ENCODE results near the gene ARPP19.
"Not testable (repeated sequence)": the region's sequence is repeated elsewhere in the genome, so short reads cannot be mapped to it uniquely, and the experiment has no call there.

DNA sequence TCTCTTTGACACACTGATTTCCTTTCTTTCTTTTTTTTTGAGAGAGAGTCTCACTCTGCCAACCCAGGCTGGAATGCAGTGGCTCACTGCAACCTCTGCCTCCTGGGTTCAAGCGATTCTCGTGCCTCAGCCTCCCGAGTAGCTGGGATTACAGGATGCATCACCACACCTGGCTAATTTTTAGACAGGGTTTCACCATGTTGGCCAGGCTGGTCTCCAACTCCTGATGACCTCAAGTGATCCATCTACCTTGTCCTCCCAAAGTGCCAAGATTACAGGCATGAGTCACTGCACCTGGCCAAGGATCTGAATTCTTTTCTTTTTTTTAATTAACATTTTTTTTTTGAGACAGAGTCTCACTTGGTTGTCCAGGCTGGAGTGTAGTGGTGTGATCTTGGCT lies 5.8 kb upstream of the ARPP19 start:
- TF ChIP-seq, protein P1, sequence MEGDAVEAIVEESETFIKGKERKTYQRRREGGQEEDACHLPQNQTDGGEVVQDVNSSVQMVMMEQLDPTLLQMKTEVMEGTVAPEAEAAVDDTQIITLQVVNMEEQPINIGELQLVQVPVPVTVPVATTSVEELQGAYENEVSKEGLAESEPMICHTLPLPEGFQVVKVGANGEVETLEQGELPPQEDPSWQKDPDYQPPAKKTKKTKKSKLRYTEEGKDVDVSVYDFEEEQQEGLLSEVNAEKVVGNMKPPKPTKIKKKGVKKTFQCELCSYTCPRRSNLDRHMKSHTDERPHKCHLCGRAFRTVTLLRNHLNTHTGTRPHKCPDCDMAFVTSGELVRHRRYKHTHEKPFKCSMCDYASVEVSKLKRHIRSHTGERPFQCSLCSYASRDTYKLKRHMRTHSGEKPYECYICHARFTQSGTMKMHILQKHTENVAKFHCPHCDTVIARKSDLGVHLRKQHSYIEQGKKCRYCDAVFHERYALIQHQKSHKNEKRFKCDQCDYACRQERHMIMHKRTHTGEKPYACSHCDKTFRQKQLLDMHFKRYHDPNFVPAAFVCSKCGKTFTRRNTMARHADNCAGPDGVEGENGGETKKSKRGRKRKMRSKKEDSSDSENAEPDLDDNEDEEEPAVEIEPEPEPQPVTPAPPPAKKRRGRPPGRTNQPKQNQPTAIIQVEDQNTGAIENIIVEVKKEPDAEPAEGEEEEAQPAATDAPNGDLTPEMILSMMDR (IDR thresholded peaks at IDR 0.05): not testable (repeated sequence)
- not testable (repeated sequence) for TF ChIP-seq POLR2A (IDR thresholded peaks at IDR 0.05)
